ENCODE results near the gene PATE3.

- TF ChIP-seq EZH2 (IDR thresholded peaks at IDR 0.05; ENCODE audit: insufficient read depth, poor library complexity, severe bottlenecking) = no peak
- TF ChIP-seq EZH2phosphoT487 (IDR thresholded peaks at IDR 0.05; ENCODE audit: insufficient read depth, low read depth) = no peak
Measured at GRCh38 chr11:125750629-125751028, 37.3 kb upstream of the PATE3 start.
